Measurements from ENCODE around the gene BCL2L14. TPM values are rescaled to one million over a fixed set of nuclear protein-coding genes. Genes with fewer than 3 reads are reported as not detected.
A peak's percentile ranks its signal among the peaks of the same experiment; 100 is the strongest.

Gene BCL2L14
- total and polyA plus RNA-seq, 2 of the 13 experiments (the other 11 are each of a cell fraction or from before 2014, with no cell fraction given): 0.11 TPM; not detected in 1

DNA sequence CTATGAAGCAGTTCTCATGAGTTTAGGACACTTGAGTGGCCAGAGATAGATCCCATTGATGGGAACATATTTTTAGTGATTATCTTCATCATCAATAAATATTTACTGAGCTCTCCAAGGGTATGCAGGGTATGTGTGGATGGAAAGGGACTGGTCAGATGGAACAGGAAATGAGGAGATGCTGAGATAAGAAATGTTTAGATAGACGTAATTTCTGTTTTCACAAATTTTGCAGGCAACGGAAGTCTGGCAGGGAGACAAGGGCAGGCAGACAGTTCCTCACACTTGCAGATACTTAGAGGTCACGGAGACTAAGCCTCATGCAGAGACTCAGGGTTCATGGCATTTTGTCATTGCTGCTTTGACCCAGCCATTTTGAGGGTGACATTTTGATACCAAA, 24.3 kb downstream of the BCL2L14 start (continued):
- peak in 1 of 2 experiments; percentile 10; a peak in 1 of 4 replicates for TF ChIP-seq EP300 (IDR thresholded peaks at IDR 0.05; ENCODE audit: low read depth in 2 of 2, low read length in 2 of 2)
- TF ChIP-seq EP300 (CRISPR knock-in tag; IDR thresholded peaks at IDR 0.05; ENCODE audit: borderline replicate concordance): no peak
- no peak for TF ChIP-seq ZNF33B (CRISPR knock-in tag; IDR thresholded peaks at IDR 0.05)
- no peak for TF ChIP-seq REST (IDR thresholded peaks at IDR 0.05; ENCODE audit: borderline replicate concordance in 1 of 2, low read depth in 1 of 2, low read length in 2 of 2)
- TF ChIP-seq PHF8 (CRISPR knock-in tag; IDR thresholded peaks at IDR 0.05): no peak
- TF ChIP-seq ZNF678 (CRISPR knock-in tag; IDR thresholded peaks at IDR 0.05): no peak
- TF ChIP-seq SCMH1 (CRISPR knock-in tag; IDR thresholded peaks at IDR 0.05; ENCODE audit: borderline replicate concordance): no peak
- no peak for TF ChIP-seq ZBTB7A (CRISPR knock-in tag; IDR thresholded peaks at IDR 0.05)
- TF ChIP-seq ZNF17 (CRISPR knock-in tag; IDR thresholded peaks at IDR 0.05): no peak
- peak; percentile 48 for TF ChIP-seq FOXA3 (CRISPR knock-in tag; IDR thresholded peaks at IDR 0.05)
- TF ChIP-seq ZBTB7B (CRISPR knock-in tag; IDR thresholded peaks at IDR 0.05): no peak
- no peak for TF ChIP-seq ERF (CRISPR knock-in tag; IDR thresholded peaks at IDR 0.05)
- TF ChIP-seq, protein P1, sequence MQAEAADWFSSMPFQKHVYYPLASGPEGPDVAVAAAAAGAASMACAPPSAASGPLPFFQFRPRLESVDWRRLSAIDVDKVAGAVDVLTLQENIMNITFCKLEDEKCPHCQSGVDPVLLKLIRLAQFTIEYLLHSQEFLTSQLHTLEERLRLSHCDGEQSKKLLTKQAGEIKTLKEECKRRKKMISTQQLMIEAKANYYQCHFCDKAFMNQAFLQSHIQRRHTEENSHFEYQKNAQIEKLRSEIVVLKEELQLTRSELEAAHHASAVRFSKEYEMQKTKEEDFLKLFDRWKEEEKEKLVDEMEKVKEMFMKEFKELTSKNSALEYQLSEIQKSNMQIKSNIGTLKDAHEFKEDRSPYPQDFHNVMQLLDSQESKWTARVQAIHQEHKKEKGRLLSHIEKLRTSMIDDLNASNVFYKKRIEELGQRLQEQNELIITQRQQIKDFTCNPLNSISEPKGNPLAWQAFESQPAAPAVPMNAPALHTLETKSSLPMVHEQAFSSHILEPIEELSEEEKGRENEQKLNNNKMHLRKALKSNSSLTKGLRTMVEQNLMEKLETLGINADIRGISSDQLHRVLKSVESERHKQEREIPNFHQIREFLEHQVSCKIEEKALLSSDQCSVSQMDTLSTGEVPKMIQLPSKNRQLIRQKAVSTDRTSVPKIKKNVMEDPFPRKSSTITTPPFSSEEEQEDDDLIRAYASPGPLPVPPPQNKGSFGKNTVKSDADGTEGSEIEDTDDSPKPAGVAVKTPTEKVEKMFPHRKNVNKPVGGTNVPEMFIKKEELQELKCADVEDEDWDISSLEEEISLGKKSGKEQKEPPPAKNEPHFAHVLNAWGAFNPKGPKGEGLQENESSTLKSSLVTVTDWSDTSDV (CRISPR knock-in tag; IDR thresholded peaks at IDR 0.05): no peak
- TF ChIP-seq ZNF414 (CRISPR knock-in tag; IDR thresholded peaks at IDR 0.05): no peak
- peak; percentile 25 for TF ChIP-seq HNRNPK (IDR thresholded peaks at IDR 0.05; ENCODE audit: low read depth, low read length, poor library complexity, severe bottlenecking)
- no peak for TF ChIP-seq ZNF615 (CRISPR knock-in tag; IDR thresholded peaks at IDR 0.05; ENCODE audit: borderline replicate concordance)
- no peak for TF ChIP-seq RNF2 (conservative IDR thresholded peaks at IDR 0.05; ENCODE audit: low read depth)
